Esophagus (tissue), 2 donors: ENCODE results near the gene DHX15. TPM values are rescaled to one million over a fixed set of nuclear protein-coding genes. Genes with fewer than 3 reads are reported as not detected.

Experiments
- H3K27ac ChIP-seq, 2 donors: one replicate each; pipeline ENCODE4 v1.5.1; 2013; ENCODE audit warnings: low read depth in 2 of 2, mild to moderate bottlenecking in 2 of 2, inconsistent platforms in 1 of 2, low read length in 1 of 2, moderate library complexity in 1 of 2
- H3K27me3 ChIP-seq, 2 donors: one replicate each; pipeline ENCODE4 v1.6.1; 2013; ENCODE audit warnings: low read length in 2 of 2, control low read depth in 1 of 2, mild to moderate bottlenecking in 1 of 2; ENCODE audit not compliant: insufficient read depth in 2 of 2, control insufficient read depth in 1 of 2
- H3K36me3 ChIP-seq, 2 donors: one replicate each; pipeline ENCODE4 v1.6.1; 2013; ENCODE audit warnings: low read length in 1 of 2; ENCODE audit not compliant: control insufficient read depth in 2 of 2, insufficient read depth in 2 of 2
- H3K4me1 ChIP-seq, 2 donors: one replicate each; pipeline ENCODE4 v1.6.1; 2013; ENCODE audit warnings: low read length in 1 of 2; ENCODE audit not compliant: control insufficient read depth in 2 of 2, insufficient read depth in 2 of 2
- H3K4me3 ChIP-seq, 2 donors: one replicate each; pipeline ENCODE4 v1.5.1; 2013; ENCODE audit warnings: low read length in 2 of 2, mild to moderate bottlenecking in 2 of 2, low read depth in 1 of 2, moderate library complexity in 1 of 2
- H3K9me3 ChIP-seq, 2 donors: one replicate each; pipeline ENCODE4 v1.6.1; 2013; ENCODE audit warnings: mild to moderate bottlenecking in 2 of 2, low read depth in 1 of 2, low read length in 1 of 2, moderate library complexity in 1 of 2; ENCODE audit not compliant: control insufficient read depth in 2 of 2, insufficient read depth in 1 of 2
- WGBS, 2 donors: extraction: QIAGEN DNeasy Blood & Tissue Kit; methylation state at CpG; one replicate each; pipeline ENCODE4 v1.1.7; 2013; 5-methylcytosine and 5-hydroxymethylcytosine counted together
- polyA plus RNA-seq, 2 donors: library from polyadenylated mRNA; stranded (reverse); fragments of 200-250 nt; gene quantifications; one replicate each; pipeline ENCODE4 v1.2.3, GENCODE V29; 2013
- donor health status: healthy with polysubstance abuse.
- donor health status: Bipolar disorder and iron deficiency.

Gene DHX15
- polyA plus RNA-seq, 2 donors = 43.5 to 59.3 TPM

GRCh38 chr4:24521544-24521943 is 62.8 kb downstream of the DHX15 start:
- Histone ChIP-seq H3K27me3 (no peaks in the 10 kb centered on the region), H3K36me3 (no peaks in the 10 kb centered on the region), H3K4me3 (no peak overlapping the region), H3K27ac (no peak overlapping the region), H3K4me1 (no peaks in the 10 kb centered on the region), H3K9me3 (no peaks in the 10 kb centered on the region)
- 88 to 95% methylated on average over 2 of the region's 2 CpGs for WGBS, 2 donors

GRCh38 chr4:24519649-24520048 is 64.7 kb downstream of the DHX15 start:
- WGBS, 2 donors = 84 to 89% methylated on average over 1 of the region's 1 CpG
- Histone ChIP-seq H3K36me3 (no peaks in the 10 kb centered on the region), H3K4me3 (no peak overlapping the region), H3K9me3 (no peaks in the 10 kb centered on the region), H3K27ac (no peak overlapping the region), H3K4me1 (no peaks in the 10 kb centered on the region), H3K27me3 (no peaks in the 10 kb centered on the region)

- no peaks in the 10 kb centered on the region for H3K9me3 ChIP-seq
- H3K4me3 ChIP-seq = no peak overlapping the region
- H3K36me3 ChIP-seq = no peaks in the 10 kb centered on the region
- H3K27me3 ChIP-seq = no peaks in the 10 kb centered on the region
- H3K4me1 ChIP-seq = no peaks in the 10 kb centered on the region
- no peak overlapping the region for H3K27ac ChIP-seq
- 79 to 90% methylated on average over 2 of the region's 2 CpGs for WGBS, 2 donors
Observed at GRCh38 chr4:24517676-24518075, 66.7 kb downstream of the DHX15 start.

- H3K36me3 ChIP-seq = no peaks in the 10 kb centered on the region
Observed at GRCh38 chr4:24516926-24517325, 67.4 kb downstream of the DHX15 start.

GRCh38 chr4:24515698-24516097 is 68.7 kb downstream of the DHX15 start:
- H3K9me3 ChIP-seq = no peaks in the 10 kb centered on the region
- WGBS, 2 donors = 94 to 98% methylated on average over 5 of the region's 5 CpGs

More at GRCh38 chr4:24516926-24517325, 67.4 kb downstream of the DHX15 start:
- H3K9me3 ChIP-seq = no peaks in the 10 kb centered on the region
- no peak overlapping the region for H3K27ac ChIP-seq
- H3K4me3 ChIP-seq = no peak overlapping the region
- H3K27me3 ChIP-seq = no peaks in the 10 kb centered on the region
- no peaks in the 10 kb centered on the region for H3K4me1 ChIP-seq

GRCh38 chr4:24514808-24515207 is 69.5 kb downstream of the DHX15 start:
- Histone ChIP-seq H3K4me3 (no peak overlapping the region), H3K4me1 (no peaks in the 10 kb centered on the region), H3K27ac (no peak overlapping the region), H3K27me3 (no peaks in the 10 kb centered on the region), H3K9me3 (no peaks in the 10 kb centered on the region), H3K36me3 (no peaks in the 10 kb centered on the region)
- 76 to 84% methylated on average over 1 of the region's 1 CpG for WGBS, 2 donors

More at GRCh38 chr4:24515698-24516097, 68.7 kb downstream of the DHX15 start:
- Histone ChIP-seq H3K27me3 (no peaks in the 10 kb centered on the region), H3K4me3 (no peak overlapping the region), H3K4me1 (no peaks in the 10 kb centered on the region), H3K27ac (no peak overlapping the region), H3K36me3 (no peaks in the 10 kb centered on the region)

GRCh38 chr4:24513718-24514117 is 70.6 kb downstream of the DHX15 start:
- 60 to 70% methylated on average over 2 of the region's 2 CpGs for WGBS, 2 donors
- H3K27me3 ChIP-seq = no peaks in the 10 kb centered on the region
- H3K4me3 ChIP-seq = no peak overlapping the region
- H3K4me1 ChIP-seq = no peaks in the 10 kb centered on the region
- no peaks in the 10 kb centered on the region for H3K9me3 ChIP-seq
- no peak overlapping the region for H3K27ac ChIP-seq
- H3K36me3 ChIP-seq = peaks cover 0 to 2% of the 10 kb centered on the region in 2 donors

GRCh38 chr4:24511371-24512063 is 72.8 kb downstream of the DHX15 start:
- H3K9me3 ChIP-seq = no peaks in the 10 kb centered on the region
- H3K4me3 ChIP-seq = no peak overlapping the region
- WGBS, 2 donors = 66 to 67% methylated on average over 5 of the region's 5 CpGs
- H3K27ac ChIP-seq = no peak overlapping the region
- H3K4me1 ChIP-seq = no peaks in the 10 kb centered on the region
- H3K36me3 ChIP-seq = peaks cover 0 to 2% of the 10 kb centered on the region in 2 donors
- H3K27me3 ChIP-seq = no peaks in the 10 kb centered on the region

GRCh38 chr4:24510091-24510490 is 74.3 kb downstream of the DHX15 start:
- Histone ChIP-seq H3K4me1 (no peaks in the 10 kb centered on the region), H3K27me3 (no peaks in the 10 kb centered on the region), H3K36me3 (peaks cover 0 to 2% of the 10 kb centered on the region in 2 donors), H3K9me3 (no peaks in the 10 kb centered on the region), H3K4me3 (no peak overlapping the region), H3K27ac (no peak overlapping the region)
- 94 to 95% methylated on average over 5 of the region's 5 CpGs for whole genome bisulfite sequencing, 2 donors

GRCh38 chr4:24508541-24508940 is 75.8 kb downstream of the DHX15 start:
- H3K9me3 ChIP-seq = no peaks in the 10 kb centered on the region
- H3K27me3 ChIP-seq = no peaks in the 10 kb centered on the region
- 98 to 99% methylated on average over 2 of the region's 2 CpGs for WGBS, 2 donors
- peaks cover 0 to 2% of the 10 kb centered on the region in 2 donors for H3K36me3 ChIP-seq
- H3K4me3 ChIP-seq = no peak overlapping the region
- no peaks in the 10 kb centered on the region for H3K4me1 ChIP-seq
- H3K27ac ChIP-seq = no peak overlapping the region
